Fibroblast of mammary gland (primary cell): Measurements from ENCODE around the gene ST7L.

ENCODE experiments used
- DNase-seq: peaks from one replicate; pipeline ENCODE4 v3.0.0-alpha.2; 2010; ENCODE audit warnings: low read depth
- H3K4me3 ChIP-seq: 2 replicates; pipeline ENCODE4 v1.5.1; 2011; ENCODE audit warnings: low read depth, mild to moderate bottlenecking, low read length, moderate library complexity; ENCODE audit not compliant: control insufficient read depth
- TF ChIP-seq, protein P1 (sequence below): conservative IDR thresholded peaks from 2 replicates; pipeline ENCODE4 v1.5.1; 2011; ENCODE audit warnings: low read depth, low read length, inconsistent platforms; ENCODE audit not compliant: control insufficient read depth, insufficient read depth

Gene ST7L

DNA sequence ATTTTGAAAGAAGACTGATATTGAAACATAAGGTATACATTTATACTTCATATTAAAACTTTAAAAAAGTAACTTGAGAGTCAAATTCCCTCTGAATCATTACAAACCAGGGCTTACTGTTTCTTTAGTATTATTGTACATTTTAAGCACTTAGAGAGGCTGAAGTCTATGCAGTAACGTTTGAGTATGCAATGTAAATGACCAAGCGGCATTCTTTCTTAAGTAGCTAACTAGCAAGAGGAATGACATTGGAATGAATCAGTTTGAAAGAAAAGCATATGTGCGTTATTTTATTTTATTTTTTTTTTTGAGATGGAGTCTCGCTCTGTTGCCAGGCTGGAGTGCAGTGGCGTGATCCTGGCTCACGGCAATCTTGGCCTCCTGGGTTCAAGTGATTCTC, 85.9 kb downstream of the ST7L start:
- peak; percentile 67 for DNase-seq
- TF ChIP-seq, protein P1, sequence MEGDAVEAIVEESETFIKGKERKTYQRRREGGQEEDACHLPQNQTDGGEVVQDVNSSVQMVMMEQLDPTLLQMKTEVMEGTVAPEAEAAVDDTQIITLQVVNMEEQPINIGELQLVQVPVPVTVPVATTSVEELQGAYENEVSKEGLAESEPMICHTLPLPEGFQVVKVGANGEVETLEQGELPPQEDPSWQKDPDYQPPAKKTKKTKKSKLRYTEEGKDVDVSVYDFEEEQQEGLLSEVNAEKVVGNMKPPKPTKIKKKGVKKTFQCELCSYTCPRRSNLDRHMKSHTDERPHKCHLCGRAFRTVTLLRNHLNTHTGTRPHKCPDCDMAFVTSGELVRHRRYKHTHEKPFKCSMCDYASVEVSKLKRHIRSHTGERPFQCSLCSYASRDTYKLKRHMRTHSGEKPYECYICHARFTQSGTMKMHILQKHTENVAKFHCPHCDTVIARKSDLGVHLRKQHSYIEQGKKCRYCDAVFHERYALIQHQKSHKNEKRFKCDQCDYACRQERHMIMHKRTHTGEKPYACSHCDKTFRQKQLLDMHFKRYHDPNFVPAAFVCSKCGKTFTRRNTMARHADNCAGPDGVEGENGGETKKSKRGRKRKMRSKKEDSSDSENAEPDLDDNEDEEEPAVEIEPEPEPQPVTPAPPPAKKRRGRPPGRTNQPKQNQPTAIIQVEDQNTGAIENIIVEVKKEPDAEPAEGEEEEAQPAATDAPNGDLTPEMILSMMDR = no peak
- H3K4me3 ChIP-seq = no peak overlapping the region

DNA sequence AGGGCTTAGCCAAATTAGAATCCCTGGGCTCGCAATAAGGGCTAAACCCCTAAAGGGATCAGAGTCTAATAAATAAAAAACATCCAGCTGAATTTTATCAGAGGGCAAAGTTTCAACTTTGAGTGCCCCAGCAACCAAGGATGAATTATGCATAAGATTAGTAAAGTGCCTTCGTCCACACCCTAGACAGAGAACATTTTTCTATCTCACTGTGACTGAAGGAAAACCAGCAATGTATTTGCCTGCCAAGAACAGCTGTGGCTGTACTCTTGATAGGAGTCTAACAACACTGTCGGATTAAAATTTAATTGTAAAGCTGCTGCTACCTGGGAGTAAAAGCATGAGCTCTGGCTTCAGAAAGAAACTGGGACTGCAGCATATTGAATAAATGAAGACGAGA, 86.9 kb downstream of the ST7L start:
- DNase-seq = no peak
- H3K4me3 ChIP-seq = no peak overlapping the region
- TF ChIP-seq, protein P1 = no peak

DNA sequence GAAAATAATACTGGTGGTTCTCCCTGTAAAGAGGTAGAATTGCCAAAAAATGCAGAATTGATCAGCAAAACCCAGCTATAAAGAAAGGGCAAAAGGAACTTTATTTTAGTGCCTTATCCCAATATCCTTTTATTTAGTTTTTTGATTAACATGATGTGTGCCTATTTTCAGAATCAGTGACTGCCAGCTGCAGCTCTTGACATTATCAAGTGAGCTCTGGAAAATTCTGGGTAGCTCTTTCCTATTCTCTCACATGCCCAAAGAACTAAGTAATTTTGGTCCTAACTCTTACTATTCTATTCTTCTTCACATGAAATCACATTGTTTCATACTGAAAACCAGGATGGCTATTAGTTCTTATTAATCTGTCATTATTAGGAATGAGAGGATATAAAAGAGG, 88.1 kb downstream of the ST7L start:
- TF ChIP-seq, protein P1 = no peak
- H3K4me3 ChIP-seq = no peak overlapping the region
- DNase-seq = no peak

DNA sequence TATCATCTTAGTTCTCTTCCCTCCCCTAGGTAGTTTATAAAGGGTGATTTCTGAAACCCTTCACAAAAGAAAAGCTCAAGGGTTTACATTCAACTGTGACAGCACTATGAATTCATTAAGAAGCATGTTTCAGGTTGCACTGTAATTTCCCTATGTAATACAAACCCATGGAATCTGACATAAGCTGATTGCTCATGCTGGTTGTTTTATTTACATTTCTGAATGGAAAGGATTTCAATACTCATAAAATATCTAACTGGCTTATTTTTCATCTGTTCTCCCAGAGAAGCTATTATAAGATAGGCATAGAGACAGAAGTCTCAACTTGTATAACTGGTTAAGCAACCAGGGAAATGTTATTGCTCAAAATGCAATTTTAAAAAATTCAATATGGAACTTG, 89.6 kb downstream of the ST7L start:
- TF ChIP-seq, protein P1 = no peak
- H3K4me3 ChIP-seq = no peak overlapping the region
- no peak for DNase-seq

DNA sequence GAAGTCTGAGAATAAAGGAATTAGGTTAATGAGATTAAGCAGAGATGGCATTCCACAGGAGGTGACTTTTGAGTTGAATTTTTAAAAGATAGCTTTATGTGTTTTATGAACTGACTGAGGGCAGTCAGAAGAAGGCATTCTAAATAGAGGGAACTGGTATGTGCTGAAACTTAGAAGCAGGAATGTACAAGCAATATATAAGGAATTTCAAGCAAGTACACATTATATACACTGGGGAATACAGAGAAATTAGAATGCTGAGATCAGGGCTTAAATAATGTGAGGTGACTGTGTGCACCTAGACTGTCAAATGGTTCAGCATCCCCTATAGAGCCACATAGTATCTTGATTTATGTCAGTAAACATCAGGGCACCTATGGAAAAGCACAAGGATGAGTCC, 90.9 kb downstream of the ST7L start:
- no peak for DNase-seq
- no peak overlapping the region for H3K4me3 ChIP-seq
- TF ChIP-seq, protein P1 = no peak

DNA sequence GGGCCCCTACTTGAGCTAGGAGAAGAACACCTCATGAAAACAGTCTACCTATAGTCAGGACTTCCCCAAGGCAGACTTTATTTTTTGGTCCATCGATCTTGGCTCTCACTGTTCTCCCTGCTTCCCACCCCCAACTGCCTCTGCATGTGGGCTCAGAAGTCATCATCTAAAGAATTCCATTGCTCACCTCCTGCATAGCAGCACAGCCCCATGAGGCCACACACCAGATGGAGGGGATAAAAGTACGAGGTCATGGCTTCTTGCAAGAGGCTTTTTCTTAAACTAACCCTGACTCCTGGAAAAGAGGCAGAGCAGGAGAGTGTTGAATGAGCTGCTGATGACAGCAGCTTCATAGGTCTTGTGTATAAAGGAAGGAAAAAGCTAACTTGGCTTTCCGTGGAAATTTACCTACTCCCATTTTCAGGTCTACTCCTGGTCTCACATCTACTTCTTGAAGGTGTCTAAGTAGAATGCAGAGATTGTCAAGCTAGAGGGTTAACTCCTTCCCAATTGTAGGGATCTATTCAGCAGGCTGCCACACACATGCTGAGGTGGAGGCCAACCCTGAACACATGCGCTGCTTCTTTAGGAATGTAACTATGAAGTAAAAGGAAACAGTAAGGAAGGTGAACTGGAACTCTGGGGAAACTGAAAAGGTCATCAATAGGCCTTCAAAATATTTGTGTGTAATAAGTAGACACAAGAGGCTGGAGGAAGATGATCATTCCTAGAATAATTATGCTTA, 91.5 kb downstream of the ST7L start:
- TF ChIP-seq, protein P1 = no peak
- H3K4me3 ChIP-seq = no peak overlapping the region
- peak; percentile 74 for DNase-seq
